Activated CD4-positive, alpha-beta memory T cell treated with anti-CD3 and anti-CD28 coated beads, Interleukin-2, amount 10 ng/mL, durations not matched to agents 7 days and 5 days (primary cell): ENCODE data around the gene SETD5. TPM values are rescaled to one million over a fixed set of nuclear protein-coding genes. Genes with fewer than 3 reads are reported as not detected.

ENCODE experiments used
- CTCF ChIA-PET: fragments of 350-600 bp; sonication (Branson Sonifier 250); formaldehyde crosslinking; loops from one replicate; lab custom pipeline; 2021; ENCODE audit warnings: antibody characterized with exemption, inconsistent platforms; lab: Charles Lee
- POLR2A ChIA-PET: fragments of 350-600 bp; sonication (Branson Sonifier 250); formaldehyde crosslinking; loops from one replicate; lab custom pipeline; 2021; ENCODE audit warnings: antibody characterized with exemption; lab: Charles Lee
- DNase-seq: peaks from one replicate; pipeline ENCODE4 v3.0.0-alpha.2; 2020
- H3K27ac Mint-ChIP-seq: one replicate; pipeline ENCODE4 v1.8.0; 2021; ENCODE audit warnings: mild to moderate bottlenecking, mixed read lengths
- H3K27me3 Mint-ChIP-seq: one replicate; pipeline ENCODE4 v1.8.0; 2021; ENCODE audit warnings: mixed read lengths
- H3K36me3 Mint-ChIP-seq: one replicate; pipeline ENCODE4 v1.8.0; 2021; ENCODE audit warnings: low read depth, mixed read lengths
- H3K4me1 Mint-ChIP-seq: one replicate; pipeline ENCODE4 v1.8.0; 2021; ENCODE audit warnings: mixed read lengths
- H3K4me3 Mint-ChIP-seq: one replicate; pipeline ENCODE4 v1.8.0; 2021; ENCODE audit warnings: mild to moderate bottlenecking, mixed read lengths
- H3K9me3 Mint-ChIP-seq: one replicate; pipeline ENCODE4 v1.8.0; 2021; ENCODE audit warnings: mixed read lengths
- total RNA-seq, 2 experiments: library from RNA; stranded (reverse); gene quantifications; one replicate each; pipeline ENCODE4 v1.2.3, GENCODE V29; 2021

SETD5 gene
- total RNA-seq, 2 experiments from 2014 or later, result 110 to 111 TPM

GRCh38 chr3:9512456-9513045, 115.1 kb downstream of the SETD5 start:
- Mint-ChIP-seq H3K36me3 (no peaks in the 10 kb centered on the region), H3K4me1 (no peaks in the 10 kb centered on the region), H3K27ac (no peak overlapping the region), H3K27me3 (peaks cover 20% of the 10 kb centered on the region), H3K9me3 (no peaks in the 10 kb centered on the region), H3K4me3 (no peak overlapping the region)
- POLR2A ChIA-PET, result no interaction called here
- CTCF ChIA-PET, result interaction anchor here (3.4 kb wide), 1 partner anchor 11 kb away, joined by 15 read pairs; no protein-coding TSS in a partner anchor
- DNase-seq, result no peak

GRCh38 chr3:9514306-9514705, 116.9 kb downstream of the SETD5 start:
- Mint-ChIP-seq H3K4me3 (no peak overlapping the region), H3K4me1 (no peaks in the 10 kb centered on the region), H3K27me3 (peaks cover 16% of the 10 kb centered on the region), H3K27ac (no peak overlapping the region), H3K9me3 (no peaks in the 10 kb centered on the region), H3K36me3 (no peaks in the 10 kb centered on the region)
- POLR2A ChIA-PET, result no interaction called here
- CTCF ChIA-PET, result interaction anchor here (1.0 kb wide), 1 partner anchor 11 kb away, joined by 3 read pairs; no protein-coding TSS in a partner anchor
- DNase-seq, result no peak

- H3K27me3 Mint-ChIP-seq, result peaks cover 16% of the 10 kb centered on the region
- ChIA-PET POLR2A (no interaction called here), CTCF (interaction anchor here (1.0 kb wide), 1 partner anchor 12 kb away, joined by 3 read pairs; no protein-coding TSS in a partner anchor)
- H3K4me3 Mint-ChIP-seq, result no peak overlapping the region
- H3K9me3 Mint-ChIP-seq, result no peaks in the 10 kb centered on the region
- DNase-seq, result no peak
- H3K36me3 Mint-ChIP-seq, result no peaks in the 10 kb centered on the region
- no peak overlapping the region for H3K27ac Mint-ChIP-seq
- no peaks in the 10 kb centered on the region for H3K4me1 Mint-ChIP-seq
These were observed 117.5 kb downstream of the SETD5 start for GRCh38 chr3:9514956-9515355.

- ChIA-PET POLR2A (no interaction called here), CTCF (no interaction called here)
- Mint-ChIP-seq H3K27ac (no peak overlapping the region), H3K27me3 (peaks cover 29% of the 10 kb centered on the region), H3K9me3 (no peaks in the 10 kb centered on the region), H3K4me1 (no peaks in the 10 kb centered on the region), H3K4me3 (no peak overlapping the region), H3K36me3 (no peaks in the 10 kb centered on the region)
- no peak for DNase-seq
These were observed 127.7 kb downstream of the SETD5 start for GRCh38 chr3:9525078-9525477.

Other genes with a start within 250 kb of the SETD5 start
- 1 to 10 TPM; 1.2 to 1.3 TPM for gene SRGAP3, start 148.0 kb upstream of the SETD5 start, total RNA-seq
- gene THUMPD3, start 34.6 kb upstream of the SETD5 start, total RNA-seq, result 10 to 100 TPM; 44.3 to 47.2 TPM
- under 1 TPM in 1 of 2 experiments, not detected in 1; 0.05 TPM for gene LHFPL4, start 156.2 kb downstream of the SETD5 start, total RNA-seq